T-helper 17 cell (primary cell): ENCODE data around the gene CFAP141. TPM values are rescaled to one million over a fixed set of nuclear protein-coding genes. Genes with fewer than 3 reads are reported as not detected.

Source experiments
- ATAC-seq: fragments of 150-1000 bp; cut with Tn5 transposase; 2 replicates; pipeline ENCODE4 v1.10.0; 2021; ENCODE audit warnings: mild to moderate bottlenecking, moderate library complexity
- DNase-seq, 3 donors: peaks; one replicate each; pipeline versions ENCODE4 v3.0.0 to v3.0.0-alpha.2; 2020 to 2021
- H3K9me3 ChIP-seq: one replicate; pipeline ENCODE4 v1.7.0; 2013; ENCODE audit warnings: low read length, mild to moderate bottlenecking; ENCODE audit not compliant: control insufficient read depth, poor library complexity, severe bottlenecking
- H3K27ac Mint-ChIP-seq: one replicate; pipeline ENCODE4 v1.8.0; 2022; ENCODE audit warnings: mild to moderate bottlenecking, moderate library complexity, mixed read lengths
- H3K27me3 Mint-ChIP-seq: one replicate; pipeline ENCODE4 v1.8.0; 2022; ENCODE audit warnings: mixed read lengths
- H3K36me3 Mint-ChIP-seq: one replicate; pipeline ENCODE4 v1.8.0; 2022; ENCODE audit warnings: low read depth, mixed read lengths
- H3K4me1 Mint-ChIP-seq: one replicate; pipeline ENCODE4 v1.8.0; 2022; ENCODE audit warnings: mild to moderate bottlenecking, mixed read lengths
- H3K4me3 Mint-ChIP-seq: one replicate; pipeline ENCODE4 v1.8.0; 2022; ENCODE audit warnings: mild to moderate bottlenecking, moderate library complexity, mixed read lengths
- total RNA-seq, 4 donors: library from RNA in 2 of 4; stranded (reverse) in 2 of 4; gene quantifications; one replicate each; pipeline ENCODE4 v1.2.3 and lab custom pipeline; 2022 to 2026

CFAP141 gene
- total RNA-seq, 2 donors from 2014 or later, result not detected

DNA sequence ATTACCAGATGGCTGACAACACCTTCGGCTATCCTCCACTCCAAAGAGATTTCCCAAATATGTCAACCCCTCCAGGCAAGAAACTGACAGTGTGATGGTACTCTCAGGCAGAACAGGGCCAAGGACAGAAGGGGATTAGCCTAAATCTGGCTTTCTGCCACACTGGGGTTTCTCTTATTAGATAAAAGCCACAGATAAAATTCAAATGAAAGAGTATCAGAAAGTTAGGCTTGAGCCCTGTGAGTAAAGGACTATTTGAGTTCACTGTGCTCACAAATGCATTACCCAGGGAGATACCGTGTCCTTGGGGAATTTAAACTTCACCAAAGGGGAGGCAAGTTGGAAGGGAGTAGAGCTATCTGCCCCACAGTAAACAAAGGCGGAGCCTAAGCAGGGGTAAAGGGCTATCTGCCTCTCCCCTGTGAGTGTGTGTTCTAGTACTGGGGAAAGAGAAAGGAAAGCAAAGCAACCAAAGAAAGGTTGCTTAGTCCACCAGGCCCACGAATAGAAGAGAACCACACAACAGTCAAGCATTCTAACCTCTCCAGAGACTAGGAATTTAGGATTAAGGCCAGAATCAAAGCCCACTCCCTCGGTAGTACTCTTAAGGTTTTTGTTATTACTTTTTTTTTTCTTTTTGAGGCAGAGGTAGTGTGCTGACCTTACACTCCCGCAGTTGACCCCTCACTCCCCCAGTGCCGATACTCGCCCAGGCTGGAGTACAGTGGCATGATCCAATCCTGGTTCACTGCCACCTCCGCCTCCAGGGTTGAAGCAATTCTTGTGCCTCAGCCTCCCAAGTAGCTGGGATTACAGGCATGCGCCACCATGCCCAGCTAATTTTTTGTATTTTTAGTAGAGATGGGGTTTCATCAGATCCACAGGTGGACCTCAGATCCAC is 27.0 kb downstream of the CFAP141 start:
- Mint-ChIP-seq H3K27me3 (no peaks in the 10 kb centered on the region), H3K27ac (peak overlapping the region; percentile 97), H3K36me3 (peaks cover 5% of the 10 kb centered on the region), H3K4me3 (peak overlapping the region; percentile 98), H3K4me1 (peaks cover 59% of the 10 kb centered on the region)
- no peaks in the 10 kb centered on the region for H3K9me3 ChIP-seq
- DNase-seq, result no peak
- no peak for ATAC-seq

DNA sequence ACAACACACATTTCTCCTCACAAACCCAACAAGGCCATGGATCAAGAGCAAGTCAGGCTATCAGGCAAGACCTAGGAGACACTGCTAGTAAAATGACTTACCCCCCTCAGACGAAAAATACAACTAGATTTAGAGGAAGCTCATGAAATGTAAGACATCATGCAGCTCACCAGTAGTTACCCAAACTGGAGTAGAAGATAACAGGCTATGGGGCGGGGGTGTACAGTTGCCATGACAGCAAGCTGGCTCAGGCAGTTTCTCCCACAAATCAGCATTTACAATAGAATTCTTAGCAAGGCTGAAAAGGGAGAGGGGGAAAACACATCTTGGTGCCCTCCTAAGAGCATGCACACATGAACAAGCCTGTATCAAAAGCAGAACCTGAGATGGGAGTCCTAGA is 28.1 kb downstream of the CFAP141 start:
- H3K9me3 ChIP-seq, result no peaks in the 10 kb centered on the region
- Mint-ChIP-seq H3K4me1 (peaks cover 54% of the 10 kb centered on the region), H3K36me3 (peaks cover 4% of the 10 kb centered on the region), H3K27ac (peak overlapping the region; percentile 97), H3K27me3 (no peaks in the 10 kb centered on the region), H3K4me3 (peak overlapping the region; percentile 98)
- ATAC-seq (no peak), DNase-seq (no peak)

DNA sequence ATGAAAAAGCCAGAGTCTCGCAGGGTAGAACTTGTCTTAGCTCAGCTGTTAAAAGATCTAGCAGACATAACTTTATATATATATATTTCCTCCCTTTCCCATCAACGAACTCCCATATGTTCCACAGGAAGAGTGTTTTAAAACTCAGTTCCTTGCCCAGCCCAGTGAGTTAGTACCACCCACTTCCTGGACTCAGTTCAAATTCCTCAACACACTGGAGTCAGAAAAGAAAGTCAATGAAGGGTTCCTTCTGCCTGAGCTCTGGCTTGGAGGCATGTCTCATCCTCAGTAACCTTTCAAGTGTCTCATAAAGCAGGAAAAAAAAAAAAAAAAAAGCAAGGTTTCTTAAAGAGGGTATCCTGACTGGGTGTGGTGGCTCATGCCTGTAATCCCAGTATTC is 29.8 kb downstream of the CFAP141 start:
- peak overlapping the region; percentile 97 for H3K27ac Mint-ChIP-seq
- no peak overlapping the region for H3K4me3 Mint-ChIP-seq
- DNase-seq, result no peak
- no peaks in the 10 kb centered on the region for H3K9me3 ChIP-seq
- H3K27me3 Mint-ChIP-seq, result no peaks in the 10 kb centered on the region
- ATAC-seq, result no peak
- H3K4me1 Mint-ChIP-seq, result peaks cover 50% of the 10 kb centered on the region
- H3K36me3 Mint-ChIP-seq, result peaks cover 6% of the 10 kb centered on the region

DNA sequence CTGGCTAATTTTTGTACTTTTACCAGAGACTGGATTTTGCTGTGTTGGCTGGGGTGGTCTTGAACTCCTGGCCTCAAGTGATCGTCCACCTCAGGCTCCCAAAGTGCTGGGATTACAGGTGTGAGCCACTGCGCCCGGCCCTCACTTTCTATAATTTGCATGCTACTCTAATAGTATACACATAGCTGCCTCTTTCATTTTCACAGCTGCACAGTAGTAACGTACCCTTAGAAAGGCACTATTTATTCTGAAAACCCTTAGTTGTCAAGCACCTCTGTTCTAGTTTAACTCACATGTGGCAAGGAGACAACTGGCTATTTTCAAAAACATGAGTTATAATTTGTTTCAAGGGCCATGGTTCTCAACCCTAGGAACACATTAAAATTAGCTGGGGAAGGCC is 31.5 kb downstream of the CFAP141 start:
- DNase-seq, result no peak
- Mint-ChIP-seq H3K4me1 (peaks cover 45% of the 10 kb centered on the region), H3K36me3 (peaks cover 10% of the 10 kb centered on the region), H3K27me3 (no peaks in the 10 kb centered on the region), H3K4me3 (no peak overlapping the region), H3K27ac (no peak overlapping the region)
- H3K9me3 ChIP-seq, result no peaks in the 10 kb centered on the region
- no peak for ATAC-seq

DNA sequence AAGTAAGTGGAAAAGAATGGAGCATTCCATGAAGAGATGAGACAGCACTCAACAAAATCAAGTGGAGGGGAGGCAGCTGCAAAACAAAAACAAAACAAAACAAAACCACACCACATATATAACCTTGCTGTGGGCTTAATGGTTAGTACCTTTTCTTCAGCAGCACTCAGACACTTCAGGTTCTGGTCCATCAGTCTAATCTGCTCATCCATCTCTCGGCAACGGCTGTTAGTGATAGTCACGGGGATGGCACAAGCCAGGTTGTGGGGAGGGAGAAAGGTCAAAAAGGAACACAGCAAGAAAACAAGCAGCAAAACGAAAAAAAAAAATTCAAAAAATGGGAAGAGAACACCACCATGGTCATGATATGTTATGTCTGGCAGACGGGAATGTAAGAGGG is 34.3 kb downstream of the CFAP141 start:
- peak overlapping the region; percentile 88 for H3K27ac Mint-ChIP-seq
- H3K27me3 Mint-ChIP-seq, result no peaks in the 10 kb centered on the region

DNA sequence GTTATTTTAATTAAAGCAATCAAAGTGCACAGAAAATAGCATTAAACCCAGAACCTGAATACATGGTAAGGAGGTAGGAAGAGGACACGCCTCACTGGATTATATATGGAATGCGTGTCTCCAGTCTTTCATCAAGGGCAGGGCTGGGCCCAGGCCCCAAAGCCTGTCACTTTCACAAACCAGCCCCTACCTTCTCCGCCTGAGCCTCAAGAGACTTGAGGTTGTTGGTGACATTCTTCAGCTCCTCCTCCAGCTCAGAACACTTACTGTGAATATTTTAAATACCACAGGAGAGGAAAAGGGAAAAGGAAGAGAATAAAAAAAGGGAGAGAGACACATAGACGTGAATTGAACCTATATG is 34.9 kb downstream of the CFAP141 start:
- ATAC-seq (no peak), DNase-seq (no peak)
- no peaks in the 10 kb centered on the region for H3K27me3 Mint-ChIP-seq
- H3K4me1 Mint-ChIP-seq, result peaks cover 23% of the 10 kb centered on the region
- no peaks in the 10 kb centered on the region for H3K9me3 ChIP-seq
- peak overlapping the region; percentile 91 for H3K27ac Mint-ChIP-seq
- peaks cover 13% of the 10 kb centered on the region for H3K36me3 Mint-ChIP-seq
- no peak overlapping the region for H3K4me3 Mint-ChIP-seq

More for the DNA sequence above, 34.3 kb downstream of the CFAP141 start:
- no peaks in the 10 kb centered on the region for H3K9me3 ChIP-seq
- ATAC-seq (no peak), DNase-seq (no peak)
- Mint-ChIP-seq H3K4me3 (no peak overlapping the region), H3K4me1 (peaks cover 26% of the 10 kb centered on the region), H3K36me3 (peaks cover 13% of the 10 kb centered on the region)

DNA sequence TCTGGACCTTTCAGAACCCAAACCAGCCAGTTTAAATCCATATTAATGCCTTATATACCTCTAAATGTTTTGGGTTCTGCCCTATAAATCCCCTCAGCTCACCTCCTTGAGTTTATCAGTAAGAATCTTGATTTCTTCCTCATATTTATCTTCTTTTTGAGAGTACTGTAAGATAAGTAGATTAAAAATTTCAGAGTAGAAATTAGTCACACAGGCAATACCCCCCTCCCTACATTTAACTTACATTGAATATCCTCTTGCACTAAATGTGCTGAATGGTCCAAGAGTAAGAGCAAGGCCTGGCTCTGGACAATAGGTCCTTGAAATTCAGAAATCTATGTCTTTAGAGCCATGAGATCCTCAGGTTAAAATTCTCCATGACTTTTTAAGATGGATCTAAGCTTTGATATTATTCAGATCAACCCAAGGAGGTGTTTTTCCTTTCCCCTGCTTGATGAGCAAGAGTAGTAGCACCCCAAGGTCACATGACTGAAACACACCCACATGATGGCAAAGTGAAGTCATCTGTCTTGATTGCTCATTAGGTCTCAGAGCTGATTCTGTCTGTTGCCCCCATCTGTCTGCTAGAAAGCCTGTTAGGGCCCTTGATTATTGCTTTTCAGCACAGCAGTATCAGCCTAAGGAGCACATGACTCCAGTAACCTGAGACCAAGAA is 35.4 kb downstream of the CFAP141 start:
- Mint-ChIP-seq H3K4me3 (no peak overlapping the region), H3K36me3 (peaks cover 16% of the 10 kb centered on the region), H3K27ac (peak overlapping the region; percentile 91), H3K4me1 (peaks cover 23% of the 10 kb centered on the region), H3K27me3 (no peaks in the 10 kb centered on the region)
- DNase-seq, result no peak
- no peaks in the 10 kb centered on the region for H3K9me3 ChIP-seq
- ATAC-seq, result no peak

DNA sequence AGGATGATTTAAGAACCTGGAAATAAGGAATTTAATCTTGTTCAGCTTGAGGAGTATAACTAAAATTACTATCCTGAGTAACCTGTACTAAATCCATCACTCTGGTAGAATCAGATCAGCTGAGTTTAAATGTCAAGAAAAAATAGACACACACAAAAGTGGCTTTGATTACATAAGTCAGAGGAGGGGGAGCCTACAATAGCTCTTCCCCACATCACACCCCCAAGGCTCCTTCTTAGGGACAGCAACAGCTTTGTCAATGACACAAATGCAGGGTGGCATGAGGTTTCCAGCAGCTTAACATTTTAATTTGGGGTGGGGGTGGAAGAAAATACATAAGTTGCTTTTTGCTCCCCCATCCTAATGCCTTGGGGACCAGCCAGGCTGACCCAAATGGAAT is 38.7 kb downstream of the CFAP141 start:
- H3K9me3 ChIP-seq, result no peaks in the 10 kb centered on the region
- H3K36me3 Mint-ChIP-seq, result peaks cover 27% of the 10 kb centered on the region
- no peaks in the 10 kb centered on the region for H3K27me3 Mint-ChIP-seq
- ATAC-seq, result no peak
- no peak overlapping the region for H3K4me3 Mint-ChIP-seq
- H3K4me1 Mint-ChIP-seq, result peaks cover 34% of the 10 kb centered on the region
- H3K27ac Mint-ChIP-seq, result peak overlapping the region; percentile 91
- DNase-seq, result no peak

DNA sequence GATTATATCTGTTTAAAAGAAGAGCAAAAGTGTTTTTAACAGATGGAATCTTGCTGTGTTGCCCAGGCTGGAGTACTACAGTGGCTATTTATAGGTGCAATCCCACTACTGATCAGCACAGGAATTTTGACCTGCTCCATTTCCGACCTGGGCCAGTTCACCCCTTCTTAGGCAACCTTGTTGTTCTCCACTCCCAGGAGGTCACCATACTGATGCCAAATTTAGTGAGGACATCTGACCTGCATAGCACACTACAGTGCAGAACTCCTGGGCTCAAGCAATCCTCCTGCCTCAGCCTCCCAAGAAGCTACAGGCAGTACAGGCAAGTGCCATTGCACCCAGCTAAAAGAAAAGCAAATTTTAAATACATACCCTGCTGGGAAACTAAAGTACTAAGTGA is 39.9 kb downstream of the CFAP141 start:
- ATAC-seq, result no peak
- Mint-ChIP-seq H3K4me3 (no peak overlapping the region), H3K27me3 (no peaks in the 10 kb centered on the region)

DNA sequence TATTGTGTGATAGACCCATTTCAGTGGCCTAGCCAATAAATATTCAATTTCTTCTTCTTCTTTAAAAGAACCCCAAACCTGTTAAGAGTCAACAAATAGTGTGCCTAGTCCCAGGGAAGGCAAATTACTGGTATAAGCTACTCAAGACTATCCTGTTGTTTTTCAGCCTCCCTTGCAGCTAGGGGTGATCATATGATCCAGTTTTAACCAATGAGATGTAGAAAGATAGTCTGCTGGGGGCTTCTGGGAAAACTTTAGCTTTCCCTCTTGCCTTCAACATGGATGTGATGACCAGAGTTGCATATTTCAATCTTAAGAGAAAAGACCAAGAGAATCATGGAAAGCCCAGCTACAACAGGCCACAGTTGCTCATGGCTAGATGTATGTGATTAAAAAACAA is 46.6 kb downstream of the CFAP141 start:
- Mint-ChIP-seq H3K27me3 (no peaks in the 10 kb centered on the region), H3K36me3 (peaks cover 13% of the 10 kb centered on the region), H3K4me1 (peaks cover 40% of the 10 kb centered on the region), H3K4me3 (no peak overlapping the region), H3K27ac (peak overlapping the region; percentile 94)
- ATAC-seq (no peak), DNase-seq (no peak)
- H3K9me3 ChIP-seq, result no peaks in the 10 kb centered on the region

More for the DNA sequence above, 39.9 kb downstream of the CFAP141 start:
- DNase-seq, result no peak
- H3K36me3 Mint-ChIP-seq, result peaks cover 21% of the 10 kb centered on the region
- H3K9me3 ChIP-seq, result no peaks in the 10 kb centered on the region
- peak overlapping the region; percentile 6 for H3K27ac Mint-ChIP-seq
- H3K4me1 Mint-ChIP-seq, result peaks cover 27% of the 10 kb centered on the region

DNA sequence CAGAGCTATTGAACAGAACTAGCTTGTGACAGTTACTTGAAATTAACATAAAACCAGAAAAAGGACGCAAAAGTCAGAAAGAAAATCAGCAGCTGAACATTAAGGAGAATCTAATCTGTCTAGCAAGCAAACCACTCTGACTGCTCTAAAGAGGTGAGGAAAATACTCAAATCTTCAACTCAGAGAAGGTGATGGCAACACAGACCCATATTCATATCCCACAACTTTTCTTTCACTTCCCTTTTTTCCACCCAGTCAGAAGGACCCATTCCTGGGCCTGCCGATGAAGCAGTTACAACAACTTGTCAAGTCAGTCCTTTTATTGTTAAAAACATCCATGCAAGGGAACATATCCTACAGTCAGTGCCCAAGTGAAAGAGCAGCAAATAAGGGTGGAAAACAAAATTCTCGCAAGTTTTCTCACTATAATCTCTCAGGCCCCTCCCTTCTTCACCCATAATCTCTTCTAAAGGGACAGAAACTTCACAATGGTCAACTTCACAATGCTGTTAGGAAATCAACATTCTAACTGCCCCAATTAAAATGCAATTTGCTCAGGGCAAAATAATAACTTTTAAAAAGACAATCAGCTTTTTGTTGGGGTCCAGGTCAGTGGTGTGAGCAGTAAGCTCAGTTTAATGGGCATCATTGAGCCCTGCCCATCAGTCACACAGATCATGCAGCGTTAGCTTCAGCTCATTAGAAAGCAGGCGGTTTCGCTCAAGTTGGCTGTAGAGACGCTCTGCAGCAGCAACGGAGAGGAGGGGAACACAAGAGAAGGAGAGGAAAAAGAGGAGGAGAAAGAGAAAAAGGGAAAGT is 47.6 kb downstream of the CFAP141 start:
- Mint-ChIP-seq H3K4me1 (peaks cover 45% of the 10 kb centered on the region), H3K36me3 (peaks cover 8% of the 10 kb centered on the region), H3K27me3 (no peaks in the 10 kb centered on the region), H3K4me3 (peak overlapping the region; percentile 86), H3K27ac (peak overlapping the region; percentile 94)
- ATAC-seq (peak; percentile 1), DNase-seq (no peak)
- no peaks in the 10 kb centered on the region for H3K9me3 ChIP-seq

DNA sequence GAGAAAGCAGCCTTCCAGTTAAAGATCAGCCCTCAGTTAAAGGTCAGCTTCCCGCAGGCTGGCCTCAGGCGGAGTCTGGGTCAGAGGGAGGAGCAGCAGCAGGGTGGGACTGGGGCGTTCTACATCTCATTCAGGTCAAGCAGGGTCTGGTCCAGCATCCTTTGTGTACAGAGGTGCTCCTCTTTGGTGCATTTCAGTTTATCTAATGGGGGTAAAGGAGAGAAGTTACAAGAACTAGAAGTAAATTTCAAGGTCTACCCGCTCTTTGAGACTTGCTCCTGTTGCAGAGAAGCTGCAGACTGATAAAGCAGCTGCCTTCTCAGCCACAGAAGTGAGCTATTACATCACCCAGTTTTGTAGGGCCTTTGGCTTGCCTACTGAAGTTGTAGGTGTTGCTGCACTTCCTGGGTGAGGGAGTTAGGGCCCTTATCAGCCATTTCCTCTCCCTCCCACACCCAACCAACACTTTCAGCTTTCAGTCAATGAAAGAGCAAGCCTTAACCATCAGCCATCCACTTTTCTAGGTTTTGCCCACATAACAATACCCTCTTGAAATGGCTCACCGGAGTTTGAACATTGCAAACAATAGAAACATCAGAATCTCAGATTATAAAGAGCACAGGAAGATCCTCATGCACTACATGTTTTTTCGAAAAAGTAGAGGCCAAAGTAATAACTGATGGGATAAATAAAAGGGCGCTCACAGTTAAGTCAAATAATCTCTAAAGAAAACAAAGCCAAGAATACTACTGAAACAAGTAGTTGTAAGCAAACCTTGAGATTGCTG is 48.4 kb downstream of the CFAP141 start:
- Mint-ChIP-seq H3K4me3 (peak overlapping the region; percentile 86), H3K4me1 (peaks cover 39% of the 10 kb centered on the region), H3K36me3 (peaks cover 3% of the 10 kb centered on the region), H3K27me3 (no peaks in the 10 kb centered on the region), H3K27ac (peak overlapping the region; percentile 94)
- ATAC-seq (peak; percentile 99), DNase-seq (peak; percentile 22 to 50 (median 47))
- H3K9me3 ChIP-seq, result no peaks in the 10 kb centered on the region
